Measurements from ENCODE around the gene GDE1. TPM values are rescaled to one million over a fixed set of nuclear protein-coding genes. Genes with fewer than 3 reads are reported as not detected.

The GDE1 gene
- total and polyA plus RNA-seq, 5 donors from 2014 or later: 22.8 to 43.6 (median 40.2) TPM

DNA sequence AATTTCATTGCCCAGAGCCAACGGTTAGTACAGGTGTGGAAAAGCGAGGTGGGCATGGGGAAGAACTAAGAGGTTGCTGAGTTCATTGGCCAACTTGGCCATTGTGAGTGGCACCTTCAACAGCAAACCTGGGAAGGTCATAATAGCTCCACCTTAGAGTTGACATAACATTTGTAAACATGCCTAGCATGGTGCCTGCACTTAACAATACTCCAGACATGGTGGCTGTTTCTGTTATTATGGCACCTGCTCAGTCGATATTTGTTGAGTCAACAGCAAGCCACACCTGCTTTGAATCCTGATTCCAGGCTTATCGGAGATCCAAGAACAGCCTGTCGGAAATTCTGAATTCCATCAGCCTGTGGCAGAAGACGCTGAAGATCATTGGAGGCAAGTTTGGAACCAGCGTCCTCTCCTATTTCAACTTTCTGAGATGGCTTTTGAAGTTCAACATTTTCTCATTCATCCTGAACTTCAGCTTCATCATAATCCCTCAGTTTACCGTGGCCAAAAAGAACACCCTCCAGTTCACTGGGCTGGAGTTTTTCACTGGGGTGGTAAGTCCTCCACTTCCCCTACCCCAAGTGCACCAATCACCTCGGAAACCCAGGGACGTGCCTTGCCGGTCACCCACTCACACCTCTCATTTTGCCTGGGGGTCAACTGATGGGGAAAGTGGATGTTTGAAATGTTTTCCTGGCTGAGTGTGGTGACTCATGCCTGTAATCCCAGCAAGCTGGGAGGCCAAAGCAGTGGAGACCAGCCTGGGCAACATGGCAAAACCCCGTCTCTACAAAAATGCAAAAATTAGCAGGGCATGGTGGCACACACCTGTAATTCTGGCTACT lies 58.2 kb downstream of the GDE1 start:
- H3K4me1 ChIP-seq (ENCODE audit: control insufficient read depth, insufficient read depth, low read length, poor library complexity, severe bottlenecking): no peaks in the 10 kb centered on the region
- Mint-ChIP-seq H3K27ac (no peak overlapping the region), H3K4me1 (no peaks in the 10 kb centered on the region), H3K27me3 (peaks cover 9% of the 10 kb centered on the region), H3K4me3 (no peak overlapping the region), H3K9me3 (peaks cover 0 to 1% (median 0%) of the 10 kb centered on the region in 7 donors), H3K36me3 (no peaks in the 10 kb centered on the region)
- ATAC-seq (ENCODE audit: low read depth in 2 of 2) (no peak), DNase-seq (no peak)
- no peak overlapping the region for H3K27ac ChIP-seq (ENCODE audit: insufficient read depth, low read length, poor library complexity, severe bottlenecking)
- no peak overlapping the region for H3K4me3 ChIP-seq (ENCODE audit: low read depth, low read length)
- H3K36me3 ChIP-seq (ENCODE audit: control insufficient read depth, insufficient read depth, low read length): no peaks in the 10 kb centered on the region
- no peaks in the 10 kb centered on the region for H3K9me3 ChIP-seq (ENCODE audit: control insufficient read depth in 2 of 2, low read length in 2 of 2)
- peaks cover 2% of the 10 kb centered on the region for H3K27me3 ChIP-seq (ENCODE audit: control insufficient read depth, insufficient read depth, low read length)

DNA sequence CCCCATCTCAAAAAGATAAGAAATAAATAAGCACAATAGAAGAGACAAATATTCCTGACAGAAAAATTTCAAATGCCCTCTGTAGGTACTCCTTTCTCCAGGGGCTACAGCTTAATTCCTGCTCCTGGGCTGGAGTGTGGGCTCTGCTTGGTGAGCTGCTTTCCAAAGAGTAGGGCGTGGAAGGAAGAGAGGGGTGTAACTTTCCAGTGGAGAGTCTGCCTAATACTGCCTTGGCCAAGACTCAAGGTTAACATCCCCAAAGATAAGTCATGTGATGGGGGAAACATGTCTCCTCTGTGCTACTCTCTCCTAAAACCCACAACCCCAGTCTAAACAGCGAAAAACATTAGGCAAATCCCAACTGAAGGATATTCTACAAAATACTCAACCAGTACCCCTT lies 61.5 kb downstream of the GDE1 start:
- Mint-ChIP-seq H3K27ac (no peak overlapping the region), H3K4me1 (no peaks in the 10 kb centered on the region), H3K4me3 (no peak overlapping the region), H3K27me3 (peaks cover 12% of the 10 kb centered on the region), H3K9me3 (peaks cover 0 to 1% (median 0%) of the 10 kb centered on the region in 7 donors), H3K36me3 (no peaks in the 10 kb centered on the region)
- no peaks in the 10 kb centered on the region for H3K36me3 ChIP-seq (ENCODE audit: control insufficient read depth, insufficient read depth, low read length)
- H3K27ac ChIP-seq (ENCODE audit: insufficient read depth, low read length, poor library complexity, severe bottlenecking): no peak overlapping the region
- H3K4me1 ChIP-seq (ENCODE audit: control insufficient read depth, insufficient read depth, low read length, poor library complexity, severe bottlenecking): no peaks in the 10 kb centered on the region
- no peak for DNase-seq
- no peak for ATAC-seq (ENCODE audit: low read depth in 2 of 2)
- H3K4me3 ChIP-seq (ENCODE audit: low read depth, low read length): no peak overlapping the region
- no peaks in the 10 kb centered on the region for H3K9me3 ChIP-seq (ENCODE audit: control insufficient read depth in 2 of 2, low read length in 2 of 2)
- H3K27me3 ChIP-seq (ENCODE audit: control insufficient read depth, insufficient read depth, low read length): peaks cover 2% of the 10 kb centered on the region

DNA sequence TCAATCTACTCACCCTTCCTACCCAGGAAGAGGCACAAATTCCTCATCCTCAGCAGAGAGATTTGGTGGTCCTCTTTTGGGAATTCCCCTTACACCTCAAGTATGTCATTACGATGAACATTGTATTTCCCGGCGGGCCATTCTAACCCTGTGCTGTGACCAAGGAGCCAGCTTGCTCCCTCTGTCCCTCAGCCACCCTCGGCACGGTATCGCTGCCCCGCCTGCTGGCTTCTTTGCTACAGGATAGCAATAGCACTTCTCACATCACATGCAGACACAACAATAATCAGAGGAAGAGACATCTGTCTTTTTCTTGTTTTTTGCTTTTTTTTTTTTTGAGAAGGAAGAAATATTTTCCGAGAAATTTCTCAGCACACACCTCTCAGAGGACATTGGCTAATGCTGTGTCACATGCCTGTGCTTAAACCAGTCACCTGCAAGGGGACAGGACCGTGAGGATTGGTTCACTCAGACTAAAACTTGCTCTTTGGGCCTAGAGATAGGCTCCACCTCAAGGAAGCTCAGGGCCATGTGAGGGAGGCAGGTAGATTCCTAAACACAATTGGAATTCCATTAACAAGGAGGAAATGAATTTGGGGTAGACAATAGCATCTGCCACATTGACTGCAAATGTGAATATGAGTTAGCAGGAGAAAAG lies 63.0 kb downstream of the GDE1 start:
- ATAC-seq (ENCODE audit: low read depth in 2 of 2): no peak
- no peaks in the 10 kb centered on the region for H3K36me3 Mint-ChIP-seq
- H3K4me3 ChIP-seq (ENCODE audit: low read depth, low read length): no peak overlapping the region
- no peak for DNase-seq
- no peak overlapping the region for H3K27ac Mint-ChIP-seq
- H3K27me3 ChIP-seq (ENCODE audit: control insufficient read depth, insufficient read depth, low read length): peaks cover 2% of the 10 kb centered on the region
- H3K27me3 Mint-ChIP-seq: peaks cover 14% of the 10 kb centered on the region
- no peak overlapping the region for H3K4me3 Mint-ChIP-seq
- H3K9me3 Mint-ChIP-seq: peaks cover 0 to 1% (median 0%) of the 10 kb centered on the region in 7 donors
- H3K4me1 ChIP-seq (ENCODE audit: control insufficient read depth, insufficient read depth, low read length, poor library complexity, severe bottlenecking): no peaks in the 10 kb centered on the region
- H3K36me3 ChIP-seq (ENCODE audit: control insufficient read depth, insufficient read depth, low read length): no peaks in the 10 kb centered on the region
- no peaks in the 10 kb centered on the region for H3K9me3 ChIP-seq (ENCODE audit: control insufficient read depth in 2 of 2, low read length in 2 of 2)
- no peaks in the 10 kb centered on the region for H3K4me1 Mint-ChIP-seq
- no peak overlapping the region for H3K27ac ChIP-seq (ENCODE audit: insufficient read depth, low read length, poor library complexity, severe bottlenecking)

Other genes with a start within 250 kb of the GDE1 start
- gene CLEC19A, start 236.4 kb downstream of the GDE1 start, total RNA-seq: not detected
- gene CLEC19A, start 236.4 kb downstream of the GDE1 start, polyA plus RNA-seq: not detected
- not detected for gene TMC5, start 104.2 kb downstream of the GDE1 start, total RNA-seq
- gene TMC5, start 104.2 kb downstream of the GDE1 start, polyA plus RNA-seq: not detected
- gene CCP110, start 1.8 kb upstream of the GDE1 start, total RNA-seq: 13.0 TPM
- gene CCP110, start 1.8 kb upstream of the GDE1 start, polyA plus RNA-seq: 1 to 10 TPM; 7.1 to 9.9 (median 9.3) TPM
- 34.2 TPM for gene VPS35L, start 33.6 kb upstream of the GDE1 start, total RNA-seq
- 10 to 100 TPM; 29.9 to 34.6 (median 33.5) TPM for gene VPS35L, start 33.6 kb upstream of the GDE1 start, polyA plus RNA-seq
- 3.2 TPM for gene KNOP1, start 196.1 kb upstream of the GDE1 start, total RNA-seq
- 1 to 10 TPM; 3.1 to 6.8 (median 6.6) TPM for gene KNOP1, start 196.1 kb upstream of the GDE1 start, polyA plus RNA-seq
- 1.7 TPM for gene IQCK, start 196.2 kb upstream of the GDE1 start, total RNA-seq
- 1 to 10 TPM in 3 of 4 donors, under 1 TPM in 1; 0.23 to 1.8 (median 1.6) TPM for gene IQCK, start 196.2 kb upstream of the GDE1 start, polyA plus RNA-seq